ENCODE measurements around the gene DNAJC24. TPM values are rescaled to one million over a fixed set of nuclear protein-coding genes. Genes with fewer than 3 reads are reported as not detected.
A peak's percentile ranks its signal among the peaks of the same experiment; 100 is the strongest.

The DNAJC24 gene
- total RNA-seq, 4 donors from 2014 or later = 7.8 to 26.9 (median 16.3) TPM

GRCh38 chr11:31387379-31387778, 17.7 kb downstream of the DNAJC24 start:
- TF ChIP-seq EP300 (IDR thresholded peaks at IDR 0.05) (no peak), CTCF (IDR thresholded peaks at IDR 0.05) (no peak), POLR2AphosphoS5 (IDR thresholded peaks at IDR 0.05) (no peak), POLR2A (IDR thresholded peaks at IDR 0.05) (no peak)
- Histone ChIP-seq H3K36me3 (peaks cover 6% of the 10 kb centered on the region), H3K4me1 (no peaks in the 10 kb centered on the region), H3K27me3 (no peaks in the 10 kb centered on the region), H3K27ac (no peak overlapping the region), H3K4me3 (no peak overlapping the region), H3K9me3 (no peaks in the 10 kb centered on the region)
- WGBS = 79% methylated on average over 2 of the region's 2 CpGs
- no peak for DNase-seq (ENCODE audit: low spot score in 2 of 2)

- H3K27me3 ChIP-seq = no peaks in the 10 kb centered on the region
- H3K9me3 ChIP-seq = peaks cover 7% of the 10 kb centered on the region
- no peaks in the 10 kb centered on the region for H3K4me1 ChIP-seq
- H3K36me3 ChIP-seq = peaks cover 6% of the 10 kb centered on the region
- DNase-seq (ENCODE audit: low spot score in 2 of 2) = no peak
- WGBS = 53% methylated on average over 5 of the region's 5 CpGs
- no peak for TF ChIP-seq EP300 (IDR thresholded peaks at IDR 0.05)
- peak in 1 of 2 donors; percentile 7 for TF ChIP-seq CTCF (IDR thresholded peaks at IDR 0.05)
- TF ChIP-seq POLR2AphosphoS5 (IDR thresholded peaks at IDR 0.05) = no peak
- no peak for TF ChIP-seq POLR2A (IDR thresholded peaks at IDR 0.05)
- no peak overlapping the region for H3K27ac ChIP-seq
- no peak overlapping the region for H3K4me3 ChIP-seq
Observed at GRCh38 chr11:31397239-31397834, 27.7 kb downstream of the DNAJC24 start.

GRCh38 chr11:31404614-31405013, 35.0 kb downstream of the DNAJC24 start:
- H3K27ac ChIP-seq = no peak overlapping the region
- TF ChIP-seq EP300 (IDR thresholded peaks at IDR 0.05) (no peak), POLR2A (IDR thresholded peaks at IDR 0.05) (no peak), POLR2AphosphoS5 (IDR thresholded peaks at IDR 0.05) (no peak), CTCF (IDR thresholded peaks at IDR 0.05) (no peak)
- no peak for DNase-seq (ENCODE audit: low spot score in 2 of 2)
- H3K36me3 ChIP-seq = no peaks in the 10 kb centered on the region
- H3K4me1 ChIP-seq = no peaks in the 10 kb centered on the region
- no peak overlapping the region for H3K4me3 ChIP-seq
- no peaks in the 10 kb centered on the region for H3K27me3 ChIP-seq
- no peaks in the 10 kb centered on the region for H3K9me3 ChIP-seq

- WGBS = 98% methylated on average over 2 of the region's 2 CpGs
- H3K4me1 ChIP-seq = no peaks in the 10 kb centered on the region
- no peak for DNase-seq (ENCODE audit: low spot score in 2 of 2)
- no peak overlapping the region for H3K4me3 ChIP-seq
- no peaks in the 10 kb centered on the region for H3K27me3 ChIP-seq
- no peaks in the 10 kb centered on the region for H3K36me3 ChIP-seq
- H3K27ac ChIP-seq = no peak overlapping the region
- no peak for TF ChIP-seq POLR2A (IDR thresholded peaks at IDR 0.05)
- H3K9me3 ChIP-seq = no peaks in the 10 kb centered on the region
Observed at GRCh38 chr11:31408201-31408600, 38.5 kb downstream of the DNAJC24 start.

GRCh38 chr11:31412946-31413345, 43.3 kb downstream of the DNAJC24 start:
- Histone ChIP-seq H3K27ac (no peak overlapping the region), H3K27me3 (no peaks in the 10 kb centered on the region), H3K4me3 (no peak overlapping the region), H3K36me3 (peaks cover 3% of the 10 kb centered on the region), H3K9me3 (no peaks in the 10 kb centered on the region), H3K4me1 (no peaks in the 10 kb centered on the region)
- WGBS = 95% methylated on average over 2 of the region's 2 CpGs
- no peak for DNase-seq (ENCODE audit: low spot score in 2 of 2)
- TF ChIP-seq CTCF (IDR thresholded peaks at IDR 0.05) (no peak), EP300 (IDR thresholded peaks at IDR 0.05) (no peak), POLR2A (IDR thresholded peaks at IDR 0.05) (no peak), POLR2AphosphoS5 (IDR thresholded peaks at IDR 0.05) (no peak)

GRCh38 chr11:31414338-31414737, 44.7 kb downstream of the DNAJC24 start:
- no peak for TF ChIP-seq CTCF (IDR thresholded peaks at IDR 0.05)
- no peak for TF ChIP-seq POLR2AphosphoS5 (IDR thresholded peaks at IDR 0.05)
- no peak for TF ChIP-seq EP300 (IDR thresholded peaks at IDR 0.05)
- TF ChIP-seq POLR2A (IDR thresholded peaks at IDR 0.05) = no peak
- Histone ChIP-seq H3K4me3 (no peak overlapping the region), H3K27me3 (no peaks in the 10 kb centered on the region), H3K27ac (no peak overlapping the region), H3K36me3 (peaks cover 3% of the 10 kb centered on the region), H3K4me1 (no peaks in the 10 kb centered on the region), H3K9me3 (no peaks in the 10 kb centered on the region)
- DNase-seq (ENCODE audit: low spot score in 2 of 2) = no peak
- WGBS = 76% methylated on average over 3 of the region's 3 CpGs
